ENCODE data around the gene CTBP2.

Gene CTBP2

GRCh38 chr10:125159932-125160855, at the start of gene CTBP2:
CTBP2 (minus strand) TSS chr10:125160563.
- no peak for DNase-seq

- DNase-seq, result no peak
Observed at GRCh38 chr10:125209591-125210355, 49.4 kb upstream of the CTBP2 start.

DNA sequence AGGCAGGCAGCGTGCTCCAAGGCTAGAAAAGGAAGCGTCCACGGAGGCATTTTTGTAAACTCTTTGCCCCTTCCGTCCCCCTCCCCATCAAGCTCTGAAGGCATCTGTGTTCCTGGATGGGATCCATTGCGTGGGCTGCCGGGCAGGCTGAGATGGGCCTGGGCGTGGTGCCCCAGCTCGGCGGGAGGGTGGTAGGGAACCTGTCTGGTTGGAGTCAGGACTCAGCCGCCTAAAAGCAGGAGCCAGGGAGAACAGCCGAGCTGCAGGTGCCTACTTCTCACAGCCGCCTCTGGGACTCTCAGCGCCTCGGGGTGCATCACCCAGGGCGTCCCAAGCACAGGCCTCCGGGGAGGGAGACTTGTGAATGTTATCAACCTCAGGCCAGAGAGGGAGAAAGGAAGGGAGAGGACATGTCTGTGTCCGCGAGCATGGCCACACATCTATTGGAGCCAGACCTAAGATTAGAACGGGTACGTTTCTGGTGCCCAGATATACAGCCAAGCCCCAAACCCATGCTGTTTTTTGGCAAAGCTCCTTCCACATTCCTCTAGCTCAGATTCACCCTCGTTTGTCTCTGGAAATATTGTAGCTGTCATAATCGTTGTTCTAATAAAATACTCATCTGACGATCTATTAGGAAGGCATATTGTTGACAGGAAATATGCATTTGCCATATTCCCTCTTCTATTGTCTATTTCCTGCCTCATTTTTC, 48.6 kb upstream of the CTBP2 start:
- DNase-seq, result no peak

DNA sequence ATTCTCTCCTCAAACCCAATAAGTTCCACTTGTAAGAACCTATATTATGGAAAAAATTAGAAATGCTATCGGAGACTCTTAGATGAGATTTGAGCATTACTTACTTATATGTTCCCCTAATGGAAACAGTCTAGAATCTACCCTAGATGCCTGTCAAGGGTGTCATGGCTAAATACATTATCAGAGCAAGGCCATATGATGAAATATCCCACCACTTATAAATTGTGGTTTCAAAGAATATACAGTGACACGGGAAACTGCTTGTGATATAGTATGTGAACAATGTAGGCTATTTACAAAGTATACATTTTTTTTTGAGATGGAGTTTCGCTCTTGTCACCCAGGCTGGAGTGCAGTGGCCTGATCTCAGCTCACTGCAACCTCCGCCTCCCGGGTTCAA, 46.3 kb upstream of the CTBP2 start:
- DNase-seq, result no peak

DNA sequence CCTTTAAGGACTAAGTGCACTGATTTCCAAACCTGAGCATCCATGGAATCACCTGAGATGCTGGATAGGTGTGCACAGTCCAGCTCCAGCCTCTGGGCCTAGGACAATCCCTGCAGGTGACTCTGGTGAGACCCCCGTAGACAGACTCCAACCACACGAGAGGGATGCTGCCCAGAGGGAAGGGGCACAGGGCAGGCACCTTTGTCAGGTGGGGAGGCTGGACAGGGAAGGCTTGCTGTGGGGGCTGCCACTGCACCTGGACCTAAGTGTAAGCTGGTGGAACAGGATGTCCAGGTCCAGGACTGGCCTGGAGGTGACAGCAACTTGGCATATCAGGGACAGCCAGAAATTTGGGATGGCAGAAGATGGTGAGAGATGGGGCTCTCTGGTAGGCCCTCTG, 45.1 kb upstream of the CTBP2 start:
- DNase-seq, result no peak

- DNase-seq, result no peak
Observed at GRCh38 chr10:125204400-125204799, 44.0 kb upstream of the CTBP2 start.

DNA sequence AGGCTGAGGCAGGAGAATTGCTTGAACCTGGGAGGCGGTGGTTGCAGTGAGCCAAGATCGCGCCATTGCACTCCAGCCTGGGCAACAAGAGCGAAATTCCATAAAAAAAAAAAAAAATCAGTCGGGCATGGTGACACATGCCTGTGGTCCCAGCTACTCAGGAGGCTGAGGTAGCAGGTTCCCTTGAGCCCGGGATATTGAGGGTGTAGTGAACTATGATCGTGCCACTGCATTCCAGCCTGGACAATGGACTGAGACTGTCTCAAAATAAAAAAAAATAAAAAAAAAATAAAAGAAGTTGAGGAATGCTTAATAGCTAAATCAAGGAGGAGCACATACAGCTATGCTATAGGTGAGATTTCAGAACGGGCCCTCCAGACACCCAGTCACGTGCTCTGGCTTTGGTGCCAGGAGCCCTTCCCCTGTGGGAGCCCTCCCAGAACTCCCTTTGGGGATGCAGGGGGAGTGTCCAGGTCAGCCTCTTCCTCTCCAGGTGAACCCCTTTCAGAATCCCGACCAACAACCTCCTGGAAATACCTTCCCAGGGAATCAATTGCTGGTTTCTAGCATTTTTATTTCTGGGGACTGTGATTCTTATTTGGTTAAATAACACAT, 42.9 kb upstream of the CTBP2 start:
- DNase-seq, result no peak

DNA sequence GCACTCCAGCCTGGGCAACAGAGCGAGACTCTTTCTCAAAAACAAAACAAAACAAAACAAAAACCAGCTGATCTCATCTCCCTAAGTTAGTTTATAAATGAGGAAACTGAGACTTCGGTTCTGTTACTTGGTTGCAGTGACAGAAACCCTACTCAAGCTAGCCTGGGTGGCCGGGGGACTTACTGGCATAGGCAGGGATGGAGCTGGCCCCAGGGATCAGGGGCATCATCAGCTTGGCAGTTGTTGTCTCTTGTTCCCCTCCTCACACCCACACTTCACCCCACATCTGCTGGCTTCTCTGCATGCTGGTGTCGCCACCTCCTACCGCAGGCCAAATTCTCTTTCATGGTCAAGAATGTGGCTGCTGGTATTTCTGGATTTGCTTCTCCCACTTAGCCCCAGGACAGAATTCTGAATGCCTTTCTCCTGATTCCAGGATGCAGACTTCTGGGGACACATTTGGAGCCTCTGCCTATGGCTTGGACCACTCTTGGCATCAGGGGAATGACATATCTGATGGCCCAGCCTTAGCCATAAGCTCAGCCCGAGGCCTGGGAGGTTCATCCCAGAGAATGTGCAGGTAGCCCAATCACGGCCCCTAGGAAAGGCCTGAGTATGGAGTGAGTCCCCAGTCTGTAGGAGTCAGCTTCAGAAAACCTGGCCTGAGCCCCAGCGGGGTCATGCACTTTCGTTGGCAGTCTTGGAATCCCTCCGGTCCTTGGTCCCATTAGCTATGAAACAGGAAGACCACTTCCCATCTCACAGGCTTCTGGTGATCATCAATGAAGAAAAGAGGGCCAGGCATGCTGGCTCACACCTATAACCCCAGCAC, 41.6 kb upstream of the CTBP2 start:
- DNase-seq, result no peak

GRCh38 chr10:125201108-125201524, 40.8 kb upstream of the CTBP2 start:
- DNase-seq, result no peak

DNA sequence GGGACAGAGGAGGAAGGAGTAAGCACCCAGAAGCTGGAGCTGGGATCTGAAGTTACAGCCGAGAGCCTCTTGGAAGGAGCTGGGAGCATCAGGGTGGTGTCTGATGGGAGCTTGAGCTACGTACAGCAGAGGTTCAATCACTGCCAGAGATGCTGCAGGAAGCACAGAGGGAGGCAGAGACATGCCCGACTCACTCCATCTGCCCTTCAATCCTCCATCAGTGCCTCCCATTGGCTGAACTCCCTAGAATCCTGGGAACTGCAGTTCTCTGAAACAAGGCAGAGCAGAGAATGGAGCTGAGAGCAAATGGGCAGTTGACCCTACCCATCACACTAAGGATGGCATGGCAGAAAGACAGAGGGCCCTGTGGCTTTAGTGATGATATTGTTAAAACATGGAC, 40.0 kb upstream of the CTBP2 start:
- no peak for DNase-seq

GRCh38 chr10:125199270-125199669, 38.9 kb upstream of the CTBP2 start:
- DNase-seq, result no peak

- DNase-seq, result no peak
Observed at GRCh38 chr10:125194814-125195213, 34.5 kb upstream of the CTBP2 start.

DNA sequence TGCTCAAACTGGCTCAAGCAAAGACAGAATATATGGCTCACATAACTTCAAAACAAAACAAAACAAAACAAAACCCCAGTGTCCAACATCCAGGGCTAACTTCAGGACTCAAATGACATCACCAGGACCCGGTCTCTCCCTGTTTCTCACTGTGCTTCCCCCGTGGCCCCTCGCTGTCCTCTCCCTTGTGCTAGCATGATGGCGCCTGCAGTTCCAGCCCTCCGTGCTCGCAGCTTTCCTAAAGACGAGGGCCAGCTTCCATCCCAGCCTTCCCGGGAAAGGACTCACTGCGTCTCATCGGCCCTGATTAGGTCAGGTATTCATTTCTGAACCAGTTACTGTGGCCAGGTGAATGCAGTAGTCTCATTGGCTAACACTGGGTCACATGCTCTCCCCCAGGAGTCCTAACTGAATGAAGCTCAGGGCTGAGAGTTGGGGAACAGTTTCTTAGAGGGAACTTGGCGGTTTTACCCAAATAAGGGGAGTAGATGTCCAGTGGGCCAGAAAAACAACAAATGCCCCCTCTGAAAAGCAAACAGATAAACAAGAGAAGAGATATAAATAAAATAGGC, 33.0 kb upstream of the CTBP2 start:
- no peak for DNase-seq

DNA sequence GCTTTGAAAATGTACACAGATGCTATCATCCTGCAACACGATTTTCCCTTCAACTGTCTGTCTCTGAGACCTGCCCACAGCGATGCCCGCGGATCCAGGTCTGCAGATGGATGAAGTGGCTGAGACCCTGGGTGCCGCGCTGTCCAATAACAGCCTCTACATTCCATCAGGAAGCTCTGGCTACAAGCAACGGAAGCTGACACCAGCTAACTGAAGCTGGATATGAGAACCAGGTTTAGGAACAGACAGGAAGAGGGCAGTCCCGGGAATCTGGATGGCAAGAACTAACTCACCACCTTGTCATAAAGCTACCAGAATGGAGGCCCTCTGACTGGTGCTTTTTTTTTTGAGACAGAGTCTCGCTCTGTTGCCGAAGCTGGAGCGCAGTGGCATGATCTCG, 32.3 kb upstream of the CTBP2 start:
- no peak for DNase-seq

DNA sequence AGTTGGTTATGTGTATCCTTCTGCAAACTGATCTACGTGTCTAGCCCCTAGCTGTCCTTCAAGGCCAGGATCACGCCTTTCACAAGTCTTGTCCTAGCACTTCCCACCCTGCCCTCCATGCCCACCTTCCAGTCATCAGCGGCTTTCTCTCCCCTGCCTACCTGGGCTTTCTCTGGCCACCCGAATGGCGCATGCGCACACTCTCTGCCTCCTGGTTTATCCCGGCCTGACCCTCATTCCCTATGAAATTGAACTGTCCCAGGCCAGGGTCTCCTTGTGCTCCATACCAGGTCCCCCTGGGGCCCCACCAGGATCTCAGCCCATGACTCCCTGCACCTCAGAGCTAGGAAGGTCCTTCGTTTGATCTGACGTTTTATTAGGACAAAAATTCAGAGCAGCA, 31.6 kb upstream of the CTBP2 start:
- no peak for DNase-seq

DNA sequence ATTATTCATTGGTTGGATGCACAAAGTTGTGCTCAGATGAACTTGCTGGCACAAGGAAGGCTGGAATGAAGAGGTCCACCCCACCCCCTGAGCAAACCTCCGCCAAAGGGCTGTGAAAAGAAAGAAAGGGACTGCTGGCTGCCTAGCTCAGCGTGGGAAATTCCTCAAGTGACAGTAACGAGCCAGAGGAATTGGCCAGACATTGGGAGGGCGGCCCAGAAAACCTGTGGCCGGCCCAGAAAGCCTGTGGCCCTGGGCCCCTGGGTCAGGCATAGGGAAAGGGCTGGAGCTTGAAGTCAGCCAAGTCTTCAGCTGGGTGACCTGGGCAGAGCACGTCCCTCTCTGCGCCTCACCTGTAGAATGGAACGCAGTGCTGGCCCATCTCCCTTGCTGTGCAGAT, 30.6 kb upstream of the CTBP2 start:
- DNase-seq, result no peak

DNA sequence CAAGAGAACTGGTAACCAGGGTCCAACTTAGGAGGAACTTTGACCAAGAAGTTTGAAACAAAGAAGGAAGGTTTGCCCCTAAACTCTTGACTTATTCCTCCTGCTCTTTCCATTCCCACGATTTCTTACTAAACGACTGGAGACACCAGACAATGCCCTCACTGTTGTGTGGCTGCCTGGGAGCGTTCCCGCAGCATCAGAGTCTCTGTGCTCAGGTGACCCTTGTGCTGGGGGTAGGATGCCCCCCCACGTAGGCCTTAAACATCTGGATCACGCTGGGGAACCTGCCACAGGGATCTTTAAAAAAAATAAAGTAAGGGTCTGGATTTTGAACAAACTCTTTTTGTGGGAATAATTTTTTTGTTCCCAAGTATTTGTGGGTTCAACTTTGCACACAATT, 30.1 kb upstream of the CTBP2 start:
- DNase-seq, result no peak

GRCh38 chr10:125189162-125189561, 28.8 kb upstream of the CTBP2 start:
- no peak for DNase-seq

DNA sequence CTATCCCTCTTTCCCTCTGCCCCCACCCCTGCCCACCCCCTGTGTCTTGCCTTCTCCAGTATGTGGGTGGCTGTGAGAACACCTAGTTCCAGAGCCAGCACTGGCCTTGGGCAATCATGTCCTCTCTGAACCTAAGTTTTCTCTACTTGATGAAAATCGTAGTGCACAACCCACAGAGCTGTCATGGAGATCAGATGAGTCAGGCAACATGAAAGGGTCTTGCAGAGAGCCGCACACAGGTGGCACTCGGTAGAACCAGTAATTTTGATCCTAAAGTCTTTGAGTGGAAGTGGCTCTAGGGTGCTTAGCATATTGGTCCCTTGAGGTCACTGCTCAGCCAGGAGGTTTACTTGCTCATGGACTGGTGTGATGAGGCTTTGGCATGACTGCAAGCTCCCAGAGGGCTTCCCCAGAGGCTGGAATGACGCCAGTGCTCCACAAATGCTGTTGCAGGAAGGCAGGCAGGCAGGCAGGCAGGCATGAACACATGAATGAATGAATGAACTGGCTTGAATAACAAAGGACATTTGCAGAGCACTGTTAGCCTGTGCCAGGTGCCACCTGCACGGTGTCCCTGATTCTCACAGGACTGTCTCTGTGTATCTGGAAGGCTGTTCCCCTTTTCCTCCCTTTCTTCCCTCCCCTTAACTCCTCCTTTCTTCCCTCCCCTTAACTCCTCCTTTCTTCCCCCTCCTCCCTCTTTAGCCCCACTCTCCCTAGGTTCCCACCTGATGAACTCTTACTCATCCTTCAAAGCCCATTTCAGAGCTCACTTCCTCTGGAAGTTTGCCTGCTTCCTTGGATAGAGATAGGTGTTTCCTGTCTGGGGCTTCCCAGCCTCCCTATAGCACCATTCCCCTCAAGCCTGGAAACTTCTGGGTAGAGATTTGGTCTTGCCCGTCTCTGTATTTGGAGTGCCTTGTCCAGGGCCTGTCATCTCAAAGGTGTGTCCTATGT, 27.2 kb upstream of the CTBP2 start:
- no peak for DNase-seq

DNA sequence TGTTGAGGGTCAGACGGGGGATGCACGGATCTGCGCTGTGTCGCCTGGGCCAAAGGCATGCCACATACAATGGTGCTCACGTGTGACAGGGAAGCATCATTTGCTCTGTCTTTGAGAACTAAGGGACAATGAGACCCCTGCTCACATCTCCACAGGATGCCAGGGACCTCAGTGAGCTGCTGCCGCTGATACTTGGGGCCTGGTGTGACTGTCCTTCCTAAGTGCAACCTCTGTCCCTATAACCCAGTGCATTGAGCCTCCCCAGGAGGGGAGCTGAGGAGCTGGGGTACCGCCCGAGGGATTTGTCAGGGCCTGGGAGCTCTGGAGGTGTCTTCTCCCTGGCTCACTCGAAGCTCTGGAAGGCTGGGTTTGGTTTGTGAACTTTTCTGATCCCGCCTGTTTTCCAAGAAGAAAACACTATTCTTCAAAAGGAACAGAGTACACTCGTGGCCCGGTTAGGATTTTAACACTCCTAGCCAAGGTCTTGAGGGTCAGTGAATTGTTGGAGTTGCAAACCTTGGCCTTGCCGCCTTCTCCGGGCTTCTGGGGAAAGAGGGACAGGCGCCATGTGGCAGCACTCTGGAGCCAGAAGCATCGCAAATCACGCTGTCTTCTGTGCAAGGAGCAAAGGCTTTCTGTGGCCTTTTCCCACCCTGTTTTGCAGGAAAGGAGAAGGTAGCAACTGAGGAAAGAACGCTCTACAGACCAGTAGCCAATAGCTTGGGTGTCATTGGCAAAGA, 26.2 kb upstream of the CTBP2 start:
- no peak for DNase-seq

All from CD4-positive, alpha-beta T cell treated with Interleukin-17A for 1 hour (primary cell).